Suprapubic skin (tissue), 4 donors: ENCODE data around the gene IL36RN.

Source experiments
- CTCF ChIP-seq, 2 donors: fragments of 200-600 bp in 1 of 2; fragments of 450-650 bp in 1 of 2; sonication (generic) in 1 of 2; IDR thresholded peaks; one replicate each; pipeline ENCODE4 v1.5.1; 2016 to 2019; ENCODE audit warnings: antibody characterized with exemption in 2 of 2, mild to moderate bottlenecking in 1 of 2, moderate library complexity in 1 of 2
- EP300 ChIP-seq: sonication (generic); formaldehyde crosslinking; IDR thresholded peaks from one replicate; pipeline ENCODE4 v1.6.1; 2017; ENCODE audit warnings: antibody characterized with exemption
- POLR2A ChIP-seq, 2 donors: fragments of 450-650 bp; IDR thresholded peaks; one replicate each; pipeline ENCODE4 v1.6.1; 2017; ENCODE audit warnings: antibody characterized with exemption in 2 of 2, mild to moderate bottlenecking in 2 of 2, moderate library complexity in 2 of 2
- POLR2AphosphoS5 ChIP-seq, 3 donors: sonication (generic); formaldehyde crosslinking; IDR thresholded peaks; one replicate each; pipeline ENCODE4 v1.6.1; 2017; ENCODE audit warnings: antibody characterized with exemption in 3 of 3

- TF ChIP-seq CTCF (IDR thresholded peaks at IDR 0.05) (no peak), POLR2A (IDR thresholded peaks at IDR 0.05) (no peak), EP300 (no peak), POLR2AphosphoS5 (IDR thresholded peaks at IDR 0.05) (no peak)
Measured at GRCh38 chr2:113111121-113111520, 52.1 kb downstream of the IL36RN start.
